HEK293T (cell line): ENCODE data around the gene LRP2BP.

Experiments
- FOXA1 ChIP-seq: fragments of 450-650 bp; IDR thresholded peaks from 2 replicates; pipeline ENCODE4 v1.6.1; 2016; ENCODE audit warnings: mild to moderate bottlenecking
- FOXM1 ChIP-seq: fragments of 450-650 bp; IDR thresholded peaks from 2 replicates; pipeline ENCODE4 v1.6.1; 2017; ENCODE audit warnings: mild to moderate bottlenecking, borderline replicate concordance
- NFRKB ChIP-seq: fragments of 450-650 bp; IDR thresholded peaks from 2 replicates; pipeline ENCODE4 v1.6.1; 2016; ENCODE audit warnings: mild to moderate bottlenecking, moderate library complexity
- SP1 ChIP-seq: fragments of 450-650 bp; IDR thresholded peaks from 2 replicates; pipeline ENCODE4 v1.6.1; 2017
- TARDBP ChIP-seq: fragments of 450-650 bp; IDR thresholded peaks from 2 replicates; pipeline ENCODE4 v1.6.1; 2016

DNA sequence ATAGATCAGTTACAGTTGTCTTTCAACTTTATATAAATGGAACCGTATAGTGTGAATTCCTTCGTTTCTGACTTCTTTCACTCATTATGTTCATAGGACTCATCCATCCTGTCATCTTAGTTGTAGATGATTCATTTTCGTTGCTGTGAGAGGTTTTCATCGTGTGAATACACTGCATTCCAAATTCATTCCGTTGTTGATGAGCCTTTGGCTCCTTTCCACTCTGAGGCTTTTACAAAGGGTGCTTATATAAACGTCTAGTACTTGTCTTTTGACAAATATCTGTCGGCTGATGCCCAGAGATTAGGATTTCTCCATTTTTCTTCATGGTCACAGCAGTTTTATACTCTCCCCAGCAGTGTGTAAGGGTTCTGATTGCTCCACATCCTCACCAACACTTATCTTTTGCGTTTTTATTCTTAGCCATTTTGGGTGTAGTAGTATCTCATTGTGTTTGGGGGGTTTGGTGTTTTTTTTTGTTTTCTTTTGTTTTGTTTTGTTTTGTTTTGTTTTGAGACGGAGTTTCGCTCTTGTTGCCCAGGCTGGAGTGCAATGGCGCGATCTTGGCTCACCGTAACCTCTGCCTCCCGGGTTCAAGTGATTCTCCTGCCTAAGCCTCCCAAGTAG lies 48.6 kb downstream of the LRP2BP start:
- TF ChIP-seq NFRKB: no peak
- no peak for TF ChIP-seq SP1
- no peak for TF ChIP-seq FOXA1
- TF ChIP-seq TARDBP: no peak
- no peak for TF ChIP-seq FOXM1
